ENCODE results near the gene SLC35E2B.
"Not testable (repeated sequence)": the region's sequence is repeated elsewhere in the genome, so short reads cannot be mapped to it uniquely, and the experiment has no call there.

The SLC35E2B gene

GRCh38 chr1:1702506-1702905 is 9.9 kb upstream of the SLC35E2B start:
- not testable (repeated sequence) for DNase-seq

DNA sequence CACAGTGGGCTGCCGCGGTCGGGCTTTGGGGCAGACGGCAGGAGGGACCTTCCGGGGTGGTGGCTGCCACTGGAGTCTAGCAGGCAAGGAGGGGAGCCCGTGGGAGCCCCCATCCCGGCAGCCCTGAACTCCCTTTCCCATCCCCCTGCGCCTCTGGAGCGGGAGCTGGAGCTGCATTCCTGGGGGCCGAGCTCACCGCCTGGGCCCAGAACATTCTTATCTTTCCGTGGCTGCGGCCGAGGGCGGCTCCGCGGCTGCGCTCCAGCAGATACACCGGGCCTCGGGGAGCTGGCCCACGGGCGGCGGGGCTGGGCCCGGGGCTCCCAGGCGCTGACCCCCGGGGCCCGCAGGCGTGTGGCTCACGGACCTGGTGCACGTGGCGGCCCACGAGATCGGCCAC is 8.0 kb upstream of the SLC35E2B start:
- DNase-seq: not testable (repeated sequence)

DNA sequence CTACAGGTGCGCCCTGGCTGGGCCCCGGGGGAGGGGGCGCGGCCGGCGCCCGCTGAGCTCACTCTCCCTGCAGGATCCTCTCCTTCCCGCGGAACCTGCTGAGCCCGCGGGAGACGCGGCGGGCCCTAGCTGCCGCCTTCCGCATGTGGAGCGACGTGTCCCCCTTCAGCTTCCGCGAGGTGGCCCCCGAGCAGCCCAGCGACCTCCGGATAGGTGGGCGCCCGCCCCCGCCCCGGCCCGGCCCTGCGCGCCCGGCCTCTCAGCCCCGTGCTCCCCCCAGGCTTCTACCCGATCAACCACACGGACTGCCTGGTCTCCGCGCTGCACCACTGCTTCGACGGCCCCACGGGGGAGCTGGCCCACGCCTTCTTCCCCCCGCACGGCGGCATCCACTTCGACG is 7.5 kb upstream of the SLC35E2B start:
- DNase-seq: not testable (repeated sequence)

DNA sequence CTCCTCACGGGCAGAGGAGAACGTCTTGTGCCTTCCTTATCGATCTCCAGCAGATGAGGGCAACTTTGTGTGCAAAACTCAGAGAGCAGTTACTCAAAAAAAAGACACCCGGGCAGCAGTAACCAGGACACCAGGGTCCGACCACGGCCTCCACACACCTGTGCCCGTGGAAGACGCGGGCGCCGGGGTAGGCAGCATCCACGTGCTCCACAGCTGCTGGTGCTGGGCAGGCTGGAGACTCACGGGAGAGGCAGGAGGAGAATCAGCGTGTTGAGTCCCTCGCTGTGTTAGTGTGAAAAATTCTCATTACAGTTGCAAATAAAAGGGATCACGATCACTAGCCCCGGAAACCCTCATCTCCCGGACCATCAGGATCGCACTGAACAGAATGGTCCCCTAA is 6.5 kb upstream of the SLC35E2B start:
- DNase-seq: not testable (repeated sequence)

GRCh38 chr1:1697358-1698183 is 5.0 kb upstream of the SLC35E2B start:
- DNase-seq: not testable (repeated sequence)

DNA sequence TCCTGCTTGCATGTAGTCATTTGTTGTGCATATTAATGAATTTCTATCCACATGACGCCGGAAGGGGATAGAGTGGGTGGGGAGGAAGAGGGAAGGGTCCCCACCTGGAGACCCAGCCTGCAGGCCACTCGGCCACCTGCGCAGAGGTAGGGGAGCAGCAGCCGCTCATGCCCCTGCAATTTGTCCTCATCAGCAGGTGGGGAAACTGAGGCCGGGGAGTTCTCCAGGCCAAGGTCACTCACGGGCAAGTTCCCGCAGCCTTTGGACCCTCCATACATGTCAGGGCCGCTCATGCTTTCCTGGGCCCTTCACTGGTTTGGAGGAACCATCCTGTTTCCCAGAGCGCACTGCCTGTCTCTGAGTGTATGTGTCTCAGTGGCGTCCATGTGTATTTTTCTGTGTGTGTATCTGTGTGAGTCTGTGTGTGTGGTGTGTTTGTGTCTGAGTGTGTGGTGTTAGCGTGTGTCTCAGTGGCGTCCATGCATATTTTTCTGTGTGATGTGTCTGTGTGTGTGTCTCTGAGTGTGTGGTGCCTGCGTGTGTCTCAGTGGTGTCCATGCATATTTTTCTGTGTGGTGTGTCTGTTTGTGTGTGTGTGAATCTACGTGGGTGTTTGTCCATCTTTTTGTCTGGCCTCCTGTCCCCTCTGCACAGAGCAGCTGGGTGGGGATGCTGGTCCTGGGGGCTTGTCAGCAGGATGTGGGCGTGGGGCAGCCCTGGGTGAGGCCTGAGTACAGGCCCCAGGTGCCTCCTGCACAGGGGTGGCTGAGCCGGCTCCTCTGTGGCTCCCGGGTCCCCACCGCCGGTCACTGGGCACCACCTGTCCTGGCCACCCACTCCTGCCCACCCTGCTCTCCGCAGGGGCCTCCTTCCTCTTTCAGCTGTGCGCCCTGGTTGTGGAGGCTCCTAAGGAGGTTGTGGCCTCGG is 4.1 kb upstream of the SLC35E2B start:
- DNase-seq: not testable (repeated sequence)

DNA sequence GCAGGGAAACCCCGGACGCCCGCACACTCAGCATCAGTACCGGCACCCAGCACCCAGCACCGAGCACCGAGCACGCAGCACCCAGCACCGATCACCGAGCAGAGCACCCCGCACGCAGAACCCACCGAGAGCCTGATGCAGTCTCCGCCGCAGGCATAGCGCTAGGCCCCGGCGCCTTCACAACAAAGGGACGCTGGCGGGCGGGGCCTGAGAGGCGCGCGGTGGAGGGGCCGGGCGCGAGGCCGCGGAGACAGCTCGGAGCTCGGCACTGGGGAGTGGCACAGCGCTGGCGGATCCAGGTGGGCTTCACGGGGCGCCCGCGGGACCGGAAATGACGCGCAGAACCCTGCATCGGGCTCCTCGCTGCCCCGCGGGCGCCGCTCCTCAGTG is 276 bp downstream of the SLC35E2B start:
- DNase-seq: peak; percentile 4

DNA sequence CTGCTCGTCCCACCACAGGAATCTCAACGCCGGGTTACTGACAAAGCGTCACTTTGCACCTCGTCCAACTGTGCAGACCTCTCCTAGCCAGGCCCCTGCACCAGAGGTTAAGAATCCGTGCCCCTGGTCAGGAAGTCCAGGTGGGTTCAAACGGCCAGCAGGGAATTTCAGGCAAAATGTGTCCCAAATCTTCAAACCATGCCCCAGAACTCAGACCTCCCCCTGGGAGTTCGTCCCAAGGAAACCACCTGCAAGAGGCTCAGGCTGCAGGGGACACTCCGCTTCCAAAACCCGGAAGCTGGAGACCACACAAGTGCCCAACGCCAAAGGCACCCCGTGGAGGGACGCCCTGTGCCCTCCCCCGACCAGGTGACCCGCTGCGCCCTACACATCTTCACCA is 1.2 kb downstream of the SLC35E2B start:
- not testable (repeated sequence) for DNase-seq

GRCh38 chr1:1689526-1689925 is 3.1 kb downstream of the SLC35E2B start:
- not testable (repeated sequence) for DNase-seq

GRCh38 chr1:1687846-1688245 is 4.7 kb downstream of the SLC35E2B start:
- DNase-seq: no peak

DNA sequence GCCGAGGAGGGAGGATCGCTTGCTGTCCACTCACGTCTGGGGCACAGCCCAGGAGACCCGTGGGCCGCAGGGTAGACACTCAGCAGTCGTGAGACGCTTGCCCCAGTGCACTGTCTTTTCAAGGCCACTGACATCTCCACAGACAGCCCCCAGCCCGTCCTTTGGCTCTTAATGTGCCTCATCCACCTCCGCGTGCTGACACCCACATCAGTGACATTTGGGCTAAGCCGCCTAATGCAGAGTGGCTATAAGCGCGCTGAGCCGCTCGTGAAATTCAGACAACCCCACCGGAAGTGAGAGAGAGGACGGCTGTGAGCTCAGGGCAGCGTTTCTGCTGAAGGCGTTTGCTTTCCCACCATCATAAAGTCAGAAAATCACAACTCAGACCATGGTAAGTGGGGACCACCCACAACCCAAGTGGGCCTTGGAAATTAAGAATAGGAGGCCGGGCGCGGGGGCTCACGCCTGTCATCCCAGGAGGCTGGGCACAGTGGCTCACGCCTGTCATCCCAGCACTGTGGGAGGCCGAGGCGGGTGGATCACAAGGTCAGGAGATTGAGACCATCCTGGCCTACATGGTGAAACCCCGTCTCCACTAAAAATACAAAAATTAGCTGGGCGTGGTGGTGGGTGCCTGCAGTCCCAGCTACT is 8.4 kb downstream of the SLC35E2B start:
- DNase-seq: no peak

- no peak for DNase-seq
Measured at GRCh38 chr1:1683104-1683905, 9.3 kb downstream of the SLC35E2B start.

DNA sequence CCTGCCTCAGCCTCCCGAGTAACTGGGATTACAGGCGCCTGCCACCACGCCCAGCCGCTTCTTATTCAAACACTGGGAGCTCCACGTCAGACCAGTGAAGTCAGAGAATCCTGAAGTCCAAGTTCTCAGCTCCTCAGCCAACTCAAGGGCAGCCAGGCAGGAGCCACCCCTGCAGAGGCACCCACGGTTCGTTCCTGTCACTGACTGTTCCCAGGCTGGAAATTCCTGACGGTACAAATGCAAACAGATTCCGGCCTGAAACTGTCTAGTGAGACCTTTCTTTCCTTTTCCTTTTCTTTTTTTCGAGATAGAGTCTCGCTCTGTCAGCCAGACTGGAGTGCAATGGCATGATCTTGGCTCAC is 11.7 kb downstream of the SLC35E2B start:
- DNase-seq: no peak

DNA sequence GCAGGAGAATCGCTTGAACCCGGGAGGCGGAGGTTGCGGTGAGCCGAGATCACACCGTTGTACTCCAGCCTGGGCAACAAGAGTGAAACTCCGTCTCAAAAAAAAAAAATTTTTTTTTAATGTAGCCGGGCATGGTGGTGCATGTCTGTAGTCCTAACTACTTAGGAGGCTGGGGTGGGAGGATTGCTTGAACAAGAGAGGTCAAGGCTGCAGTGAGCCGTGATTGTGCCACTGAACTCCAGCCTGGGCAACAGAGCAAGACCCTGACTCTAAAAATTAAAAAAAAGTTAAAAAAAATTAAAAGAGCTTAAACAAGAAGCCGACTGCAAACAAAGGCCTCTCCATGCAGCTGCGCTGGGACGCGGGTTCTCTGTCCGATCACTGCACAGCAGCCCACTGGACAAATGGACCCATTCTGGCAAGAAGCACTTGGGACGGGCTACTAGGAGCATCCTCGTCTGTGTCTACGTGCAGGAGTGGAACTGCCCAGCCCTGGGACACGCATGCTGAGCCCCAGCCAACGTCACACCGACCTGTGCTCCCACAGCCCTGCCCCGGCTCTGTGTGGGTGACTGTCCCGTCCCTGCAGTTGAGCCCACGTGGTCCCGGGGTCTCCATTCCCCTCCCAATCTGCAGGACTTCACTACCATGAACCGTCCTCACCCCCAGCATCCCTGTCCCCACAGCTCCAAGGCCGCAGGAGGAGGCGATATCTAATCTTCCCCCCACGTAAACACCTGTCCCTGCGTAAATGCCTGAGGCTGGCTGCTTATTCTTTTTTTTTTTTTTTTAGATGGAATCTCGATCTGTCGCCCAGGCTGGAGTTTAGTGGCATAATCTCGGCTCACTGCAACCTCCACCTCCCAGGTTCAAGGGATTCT is 12.3 kb downstream of the SLC35E2B start:
- DNase-seq: no peak

GRCh38 chr1:1678581-1679380 is 13.8 kb downstream of the SLC35E2B start:
- DNase-seq: no peak

GRCh38 chr1:1677718-1678580 is 14.6 kb downstream of the SLC35E2B start:
- DNase-seq: no peak

- not testable (repeated sequence) for DNase-seq
Measured at GRCh38 chr1:1676087-1676486, 16.5 kb downstream of the SLC35E2B start.

GRCh38 chr1:1675218-1675617 is 17.4 kb downstream of the SLC35E2B start:
- DNase-seq: not testable (repeated sequence)

GRCh38 chr1:1674806-1675205 is 17.8 kb downstream of the SLC35E2B start:
- not testable (repeated sequence) for DNase-seq

All from SHP77 treated with DMSO at 0.1 percent for 48 hours (cell line).